Caco-2 (cell line): ENCODE data around the gene KCNH2. TPM values are rescaled to one million over a fixed set of nuclear protein-coding genes. Genes with fewer than 3 reads are reported as not detected.

Source experiments
- BruUV-seq: library from RNA; stranded (reverse); fragments of 400-500 nt; replicated peaks from 2 replicates; lab custom pipeline; 2021; lab: Mats Ljungman, UMichigan
- CTCF ChIA-PET: fragments of 300-600 bp; sonication (Branson Sonifier 250); formaldehyde crosslinking; loops from one replicate; lab custom pipeline; 2022; ENCODE audit warnings: antibody characterized with exemption; lab: Charles Lee
- POLR2A ChIA-PET: fragments of 300-600 bp; sonication (Branson Sonifier 250); formaldehyde crosslinking; loops from one replicate; lab custom pipeline; 2022; ENCODE audit warnings: antibody characterized with exemption; lab: Charles Lee
- DNase-seq, 2 experiments: peaks; one replicate each; pipeline versions ENCODE4 v3.0.0 to v3.0.0-alpha.2; 2020 to 2022
- H3K27me3 ChIP-seq: replicated peaks from 2 replicates; pipeline ENCODE4 v1.6.0; 2011; ENCODE audit warnings: low read length; ENCODE audit not compliant: control insufficient read depth, insufficient read depth
- H3K36me3 ChIP-seq: 2 replicates; pipeline ENCODE4 v1.5.1; 2011; ENCODE audit warnings: low read length; ENCODE audit not compliant: control insufficient read depth, insufficient read depth
- H3K4me1 ChIP-seq: fragments of 250-450 bp; sonication (Bioruptor Pico); 2 replicates; pipeline ENCODE4 v1.5.1; 2020; ENCODE audit warnings: mild to moderate bottlenecking
- H3K4me3 ChIP-seq: 2 replicates; pipeline ENCODE4 v1.5.1; 2011; ENCODE audit warnings: low read depth, mild to moderate bottlenecking, control low read depth, low read length
- H3K9me3 ChIP-seq: fragments of 250-450 bp; sonication (Bioruptor Pico); 2 replicates; pipeline ENCODE4 v1.5.1; 2020; ENCODE audit warnings: mild to moderate bottlenecking, moderate library complexity
- H3K27ac Mint-ChIP-seq: one replicate; pipeline ENCODE4 v1.8.0; 2022; ENCODE audit warnings: mixed read lengths; ENCODE audit not compliant: unreplicated experiment
- H3K27me3 Mint-ChIP-seq: one replicate; pipeline ENCODE4 v1.8.0; 2022; ENCODE audit warnings: mixed read lengths; ENCODE audit not compliant: insufficient read depth, unreplicated experiment
- H3K36me3 Mint-ChIP-seq: one replicate; pipeline ENCODE4 v1.8.0; 2022; ENCODE audit warnings: mild to moderate bottlenecking, mixed read lengths; ENCODE audit not compliant: insufficient read depth, unreplicated experiment
- H3K4me1 Mint-ChIP-seq: one replicate; pipeline ENCODE4 v1.8.0; 2022; ENCODE audit warnings: low read depth, mixed read lengths; ENCODE audit not compliant: unreplicated experiment
- H3K4me3 Mint-ChIP-seq: one replicate; pipeline ENCODE4 v1.8.0; 2022; ENCODE audit warnings: mild to moderate bottlenecking, moderate library complexity, mixed read lengths; ENCODE audit not compliant: unreplicated experiment
- H3K9me3 Mint-ChIP-seq: one replicate; pipeline ENCODE4 v1.8.0; 2022; ENCODE audit warnings: mixed read lengths; ENCODE audit not compliant: unreplicated experiment
- intact Hi-C: fragments of 100-400 bp; cut with micrococcal nuclease; formaldehyde crosslinking; loops from one replicate; pipeline ENCODE4 v1.10.0; 2022; ENCODE audit not compliant: unreplicated experiment
- total RNA-seq: library from RNA; stranded (reverse); gene quantifications from 2 replicates; pipeline ENCODE4 v1.2.3, GENCODE V29; 2022
- TF ChIP-seq, protein P1 (sequence below), 2 experiments: fragments of 200-600 bp in 1 of 2; IDR thresholded peaks; 1 replicate in 1 of 2; 2 replicates in 1 of 2; pipeline versions ENCODE4 v1.5.1 to v1.8.0; 2011 to 2022; ENCODE audit warnings: antibody characterized with exemption in 1 of 2, control low read depth in 1 of 2, inconsistent platforms in 1 of 2, low read depth in 1 of 2, low read length in 1 of 2, mild to moderate bottlenecking in 1 of 2, moderate library complexity in 1 of 2; ENCODE audit not compliant: insufficient read depth in 1 of 2, severe bottlenecking in 1 of 2, unreplicated experiment in 1 of 2

Gene KCNH2
- total RNA-seq, 1 experiment from 2014 or later: 0.66 TPM

DNA sequence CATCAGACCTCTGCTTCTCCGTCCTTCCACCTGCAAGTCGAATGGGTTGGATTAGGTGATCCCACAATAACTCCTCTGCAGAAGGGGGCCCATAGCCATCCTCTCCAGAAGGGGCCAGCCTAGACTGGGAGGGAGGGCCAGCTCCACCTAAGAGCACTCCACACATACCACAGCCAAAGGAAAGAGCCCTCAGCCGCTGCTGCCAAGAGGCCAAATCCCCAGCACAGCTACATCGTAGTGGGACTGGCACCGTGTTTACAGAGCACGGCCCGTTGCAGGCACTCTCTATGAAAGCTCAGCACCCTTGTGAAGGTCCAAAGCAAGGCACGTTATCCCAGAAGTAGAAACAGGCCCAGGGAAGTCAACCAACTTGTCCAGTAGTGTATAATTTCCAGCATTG lies 5.4 kb downstream of the KCNH2 start:
- ChIA-PET CTCF (no interaction called here), POLR2A (no interaction called here)
- Mint-ChIP-seq H3K4me3 (no peak overlapping the region), H3K4me1 (peaks cover 4% of the 10 kb centered on the region), H3K36me3 (no peaks in the 10 kb centered on the region), H3K9me3 (no peaks in the 10 kb centered on the region), H3K27me3 (peaks cover 13% of the 10 kb centered on the region), H3K27ac (no peak overlapping the region)
- Histone ChIP-seq H3K4me1 (peaks cover 16% of the 10 kb centered on the region), H3K36me3 (no peaks in the 10 kb centered on the region), H3K27me3 (no peaks in the 10 kb centered on the region), H3K4me3 (no peak overlapping the region), H3K9me3 (no peaks in the 10 kb centered on the region)
- DNase-seq: no peak
- TF ChIP-seq, protein P1, sequence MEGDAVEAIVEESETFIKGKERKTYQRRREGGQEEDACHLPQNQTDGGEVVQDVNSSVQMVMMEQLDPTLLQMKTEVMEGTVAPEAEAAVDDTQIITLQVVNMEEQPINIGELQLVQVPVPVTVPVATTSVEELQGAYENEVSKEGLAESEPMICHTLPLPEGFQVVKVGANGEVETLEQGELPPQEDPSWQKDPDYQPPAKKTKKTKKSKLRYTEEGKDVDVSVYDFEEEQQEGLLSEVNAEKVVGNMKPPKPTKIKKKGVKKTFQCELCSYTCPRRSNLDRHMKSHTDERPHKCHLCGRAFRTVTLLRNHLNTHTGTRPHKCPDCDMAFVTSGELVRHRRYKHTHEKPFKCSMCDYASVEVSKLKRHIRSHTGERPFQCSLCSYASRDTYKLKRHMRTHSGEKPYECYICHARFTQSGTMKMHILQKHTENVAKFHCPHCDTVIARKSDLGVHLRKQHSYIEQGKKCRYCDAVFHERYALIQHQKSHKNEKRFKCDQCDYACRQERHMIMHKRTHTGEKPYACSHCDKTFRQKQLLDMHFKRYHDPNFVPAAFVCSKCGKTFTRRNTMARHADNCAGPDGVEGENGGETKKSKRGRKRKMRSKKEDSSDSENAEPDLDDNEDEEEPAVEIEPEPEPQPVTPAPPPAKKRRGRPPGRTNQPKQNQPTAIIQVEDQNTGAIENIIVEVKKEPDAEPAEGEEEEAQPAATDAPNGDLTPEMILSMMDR (IDR thresholded peaks at IDR 0.05; ENCODE audit: insufficient read depth in 1 of 2, low read depth in 1 of 2, low read length in 1 of 2, severe bottlenecking in 1 of 2, unreplicated experiment in 1 of 2): no peak
- no TSS peak for BruUV-seq
- intact Hi-C loops: no loop called here

DNA sequence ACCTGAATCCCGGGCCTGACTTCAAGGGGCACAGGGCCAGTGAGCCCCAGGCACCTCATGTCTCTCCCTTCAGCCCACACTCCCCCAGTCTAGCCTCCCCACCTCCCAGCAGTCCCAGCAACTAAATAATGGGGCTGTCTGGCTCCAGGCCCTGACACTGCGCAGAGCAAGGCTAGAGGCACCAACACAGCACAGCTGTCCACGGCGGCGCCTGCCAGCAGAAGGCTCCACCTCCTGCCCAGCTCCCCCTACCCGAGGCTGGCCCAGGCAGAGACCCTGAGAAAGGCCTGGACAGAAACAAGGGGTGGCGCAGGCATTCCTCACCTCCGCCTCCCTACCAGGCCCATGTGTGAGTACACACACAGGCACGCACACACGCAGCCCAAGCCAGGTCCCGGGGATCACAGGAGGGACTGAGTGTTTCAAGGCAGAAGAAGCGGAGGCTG lies 6.1 kb downstream of the KCNH2 start:
- Mint-ChIP-seq H3K9me3 (no peaks in the 10 kb centered on the region), H3K36me3 (no peaks in the 10 kb centered on the region), H3K27ac (no peak overlapping the region), H3K4me1 (peaks cover 4% of the 10 kb centered on the region), H3K4me3 (no peak overlapping the region), H3K27me3 (peaks cover 14% of the 10 kb centered on the region)
- no peak for DNase-seq
- TF ChIP-seq, protein P1 (IDR thresholded peaks at IDR 0.05; ENCODE audit: insufficient read depth in 1 of 2, low read depth in 1 of 2, low read length in 1 of 2, severe bottlenecking in 1 of 2, unreplicated experiment in 1 of 2): no peak
- Histone ChIP-seq H3K4me1 (peaks cover 13% of the 10 kb centered on the region), H3K27me3 (no peaks in the 10 kb centered on the region), H3K9me3 (no peaks in the 10 kb centered on the region), H3K36me3 (no peaks in the 10 kb centered on the region), H3K4me3 (no peak overlapping the region)
- BruUV-seq: no TSS peak
- ChIA-PET POLR2A (no interaction called here), CTCF (no interaction called here)
- intact Hi-C loops: no loop called here

DNA sequence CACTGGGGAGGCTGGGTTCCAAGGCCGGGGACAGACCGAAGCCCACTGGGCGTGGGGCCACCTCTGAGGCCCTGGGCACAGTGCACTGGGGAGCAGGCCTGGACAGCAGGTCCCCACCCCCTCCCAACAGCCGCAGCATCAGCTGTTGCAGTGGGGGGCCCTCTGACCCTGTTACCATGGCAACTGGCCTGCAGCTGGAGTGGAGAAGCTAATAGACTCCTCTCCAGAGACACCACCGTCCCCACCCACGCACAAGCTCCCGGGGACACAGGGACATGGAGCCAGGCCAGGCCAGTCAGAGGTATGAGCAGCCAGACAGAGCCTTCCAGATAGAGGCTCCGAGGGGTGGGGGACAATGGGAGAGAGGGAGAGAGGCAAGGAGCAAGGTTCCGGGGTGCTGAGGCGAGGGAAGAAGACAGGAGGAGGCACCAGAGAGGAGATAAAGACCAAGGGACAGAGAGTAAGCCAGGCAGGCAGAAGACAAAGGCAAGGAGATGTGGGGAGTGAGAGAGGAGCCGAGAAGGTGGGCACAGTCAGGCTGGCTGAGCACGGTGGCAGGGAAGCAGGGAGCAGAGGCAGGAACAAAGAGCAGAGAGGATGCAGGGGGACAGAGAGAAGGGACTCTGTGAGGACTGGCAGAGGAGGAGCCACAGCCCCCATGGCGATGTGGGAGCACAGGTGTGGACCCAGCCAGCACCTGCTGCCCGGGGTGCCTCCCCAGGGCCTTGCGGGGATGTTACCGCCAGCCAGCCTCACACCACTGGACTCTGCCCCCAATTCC lies 6.7 kb downstream of the KCNH2 start:
- H3K4me1 Mint-ChIP-seq: peaks cover 4% of the 10 kb centered on the region
- H3K36me3 Mint-ChIP-seq: no peaks in the 10 kb centered on the region
- intact Hi-C loops: no loop called here
- peaks cover 10% of the 10 kb centered on the region for H3K27me3 Mint-ChIP-seq
- no peak overlapping the region for H3K4me3 Mint-ChIP-seq
- H3K4me3 ChIP-seq: no peak overlapping the region
- H3K9me3 Mint-ChIP-seq: no peaks in the 10 kb centered on the region
- POLR2A ChIA-PET: interaction anchor here (0.6 kb wide), 1 partner anchor 17 kb away, joined by 5 read pairs; no protein-coding TSS in a partner anchor
- no peaks in the 10 kb centered on the region for H3K9me3 ChIP-seq
- CTCF ChIA-PET: no interaction called here
- peaks cover 10% of the 10 kb centered on the region; the same call in 1 of the 2 replicates for H3K4me1 ChIP-seq
- no peak overlapping the region for H3K27ac Mint-ChIP-seq
- BruUV-seq: no TSS peak
- no peaks in the 10 kb centered on the region for H3K36me3 ChIP-seq
- no peak for DNase-seq
- TF ChIP-seq, protein P1 (IDR thresholded peaks at IDR 0.05; ENCODE audit: insufficient read depth in 1 of 2, low read depth in 1 of 2, low read length in 1 of 2, severe bottlenecking in 1 of 2, unreplicated experiment in 1 of 2): no peak
- H3K27me3 ChIP-seq: no peaks in the 10 kb centered on the region
